ENCODE results near the gene AKTIP. TPM values are rescaled to one million over a fixed set of nuclear protein-coding genes. Genes with fewer than 3 reads are reported as not detected.
"Not testable (repeated sequence)": the region's sequence is repeated elsewhere in the genome, so short reads cannot be mapped to it uniquely, and the experiment has no call there.

Gene AKTIP
- total RNA-seq, 1 donor from 2014 or later, result 87.9 TPM

DNA sequence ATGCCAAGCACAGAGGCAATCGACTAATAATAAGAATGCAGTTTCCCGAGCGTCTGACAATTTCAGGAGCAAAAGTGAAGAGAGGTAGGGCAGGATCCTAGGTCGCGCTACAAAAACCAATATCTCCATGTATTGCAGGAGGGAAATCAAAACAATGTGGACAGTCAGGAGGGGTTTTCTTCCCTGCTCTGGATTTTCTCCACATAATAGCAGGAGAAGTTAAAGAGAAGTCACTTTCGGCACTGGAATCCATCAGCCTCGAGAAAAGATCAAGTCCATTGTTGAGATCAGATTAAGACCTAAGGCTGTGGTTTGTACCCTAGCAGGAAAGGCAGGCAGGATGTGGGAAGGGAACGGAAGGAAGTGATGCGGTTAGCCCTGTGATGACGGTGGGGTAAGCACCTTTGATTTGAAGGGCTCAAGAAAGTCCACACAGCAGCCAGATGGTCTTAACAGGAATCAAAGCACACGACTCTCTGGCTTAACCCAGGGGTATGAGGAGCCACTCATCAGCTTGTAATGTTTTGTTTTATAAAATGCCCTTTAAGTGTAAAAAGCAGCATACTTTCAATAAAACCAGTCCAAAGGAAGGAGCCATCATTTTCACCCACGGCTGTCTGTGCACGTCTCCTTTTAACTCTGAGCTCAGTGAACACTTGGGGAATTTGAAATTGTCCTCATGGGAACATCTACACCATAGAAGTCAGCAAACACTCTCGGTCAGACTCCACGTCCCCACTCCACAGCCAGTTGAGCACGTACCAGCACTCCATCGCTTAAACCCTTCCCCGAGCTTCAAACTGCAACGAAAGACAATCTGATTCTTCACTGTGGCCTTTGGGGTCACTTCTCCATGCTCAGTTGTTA, 15.8 kb upstream of the AKTIP start:
- DNase-seq (no peak), ATAC-seq (ENCODE audit: poor library complexity) (peak; percentile 46)
- intact Hi-C loops (cut with DNase I), result no loop called here

DNA sequence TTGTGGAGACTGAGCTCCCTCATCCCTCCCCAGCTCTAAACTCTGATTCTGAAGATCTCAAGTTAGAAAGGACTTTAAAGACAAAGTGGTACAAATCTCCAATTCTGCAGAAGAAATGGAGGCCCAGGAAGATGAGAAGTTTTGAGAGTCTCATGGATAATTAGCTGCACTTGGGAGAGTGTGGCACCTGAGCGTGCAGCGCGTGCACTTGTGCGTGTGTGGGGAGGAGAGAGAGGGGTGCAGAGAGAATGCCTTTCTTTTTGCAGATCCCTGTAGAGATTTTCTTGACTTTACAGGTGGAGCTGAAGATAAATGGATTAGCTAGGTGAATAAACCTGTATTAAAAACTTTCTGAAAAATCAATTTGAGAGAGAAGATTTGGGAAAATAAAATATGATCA, 14.8 kb upstream of the AKTIP start:
- ATAC-seq (ENCODE audit: poor library complexity) (no peak), DNase-seq (no peak)
- intact Hi-C loops (cut with DNase I), result no loop called here

DNA sequence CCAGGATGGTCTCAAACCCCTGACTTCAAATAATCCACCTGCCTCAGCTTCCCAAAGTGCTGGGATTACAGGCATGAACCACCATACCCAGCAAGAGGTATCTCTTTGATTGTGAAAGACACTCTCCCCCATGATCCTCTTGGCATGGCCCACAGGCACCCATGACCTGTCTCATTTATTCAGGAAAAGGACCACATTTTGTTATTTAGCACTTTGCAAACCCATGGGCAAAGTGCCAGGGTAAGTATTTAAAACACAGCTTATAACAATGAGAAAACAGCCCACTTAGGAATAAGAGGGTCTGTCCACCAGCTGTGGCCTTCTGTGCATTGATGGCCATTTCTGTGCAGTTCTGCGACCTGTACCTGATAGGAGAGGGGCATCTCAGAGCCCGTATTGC, 12.8 kb upstream of the AKTIP start:
- no peak for ATAC-seq (ENCODE audit: poor library complexity)
- DNase-seq, result no peak
- intact Hi-C loops (cut with DNase I), result no loop called here

DNA sequence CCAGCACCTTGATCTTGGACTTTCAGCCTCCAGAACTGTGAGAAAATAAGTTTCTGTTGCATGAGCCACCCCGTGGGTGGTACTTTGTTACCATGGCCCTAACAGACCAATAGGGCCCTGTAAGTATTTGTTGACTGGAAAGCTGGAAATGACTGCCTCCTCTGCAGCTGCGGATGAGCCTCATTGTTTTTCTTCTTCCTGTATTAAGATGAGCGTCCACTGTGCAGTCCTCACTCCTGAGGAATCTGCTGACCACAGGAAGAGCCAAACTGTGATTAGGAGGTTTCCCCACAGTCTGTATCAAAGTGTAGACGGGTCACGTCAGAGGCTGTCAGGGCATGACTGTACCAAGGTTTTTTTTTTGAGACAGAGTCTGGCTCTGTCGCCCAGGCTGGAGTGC, 12.2 kb upstream of the AKTIP start:
- intact Hi-C loops (cut with DNase I), result no loop called here
- DNase-seq (no peak), ATAC-seq (ENCODE audit: poor library complexity) (no peak)

DNA sequence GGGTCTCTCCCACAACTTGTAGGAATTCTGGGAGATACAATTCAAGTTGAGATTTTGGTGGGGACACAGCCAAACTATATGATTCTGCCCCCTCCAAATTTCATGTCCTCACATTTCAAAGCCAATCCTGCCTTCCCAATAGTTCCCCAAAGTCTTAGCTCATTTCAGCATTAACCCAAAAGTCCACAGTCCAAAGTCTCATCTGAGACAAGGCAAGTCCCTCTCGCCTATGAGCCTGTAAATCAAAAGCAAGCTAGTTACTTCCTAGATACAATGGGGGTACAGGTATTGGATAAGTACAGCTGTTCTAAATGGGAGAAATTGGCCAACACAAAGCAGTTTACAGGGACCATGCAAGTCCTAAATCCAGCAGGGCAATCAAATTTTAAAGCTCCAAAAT, 9.8 kb upstream of the AKTIP start:
- DNase-seq; intact Hi-C loops (cut with DNase I); ATAC-seq (ENCODE audit: poor library complexity): not testable (repeated sequence)

DNA sequence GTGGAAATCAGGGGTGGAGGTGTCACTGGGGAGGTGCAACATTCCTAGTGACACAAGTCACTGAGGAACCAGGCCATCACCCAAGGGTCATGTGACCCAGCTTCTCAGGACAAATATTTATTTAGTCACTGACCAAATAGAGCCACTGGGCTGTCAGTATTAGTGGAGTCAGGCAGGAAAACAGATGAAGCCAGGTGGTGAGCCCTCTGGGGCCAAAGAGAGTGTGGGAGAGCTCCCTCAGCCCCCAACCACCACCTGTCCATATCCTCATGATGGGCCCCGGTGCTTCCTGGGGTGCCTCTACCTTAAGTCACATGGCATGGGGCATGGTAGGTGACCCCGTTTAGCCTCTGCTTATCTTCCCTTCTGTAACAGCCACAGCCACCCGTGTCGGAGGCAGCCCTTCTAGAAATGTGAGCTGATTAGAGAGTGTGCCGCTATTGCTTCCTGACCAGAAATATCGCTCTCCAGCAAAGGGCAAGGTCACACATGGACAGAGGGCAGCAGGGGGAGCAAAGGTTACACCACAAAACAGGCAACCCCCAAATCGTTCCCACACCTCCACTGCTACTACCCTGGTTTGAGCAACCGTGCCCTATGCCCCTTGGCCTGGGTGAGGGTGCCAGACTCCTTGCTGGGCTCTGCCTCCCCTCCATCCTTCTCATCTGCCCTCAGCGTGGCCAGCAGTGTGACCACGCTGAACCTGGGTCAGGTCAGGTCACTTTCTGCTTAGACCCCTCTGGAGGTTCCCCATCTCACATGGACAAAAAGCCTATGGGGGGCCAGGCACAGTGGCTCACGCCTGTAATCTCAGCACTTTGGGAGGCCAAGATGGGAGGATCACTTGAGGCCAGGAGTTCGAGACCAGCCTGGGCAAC, 8.6 kb upstream of the AKTIP start:
- ATAC-seq (ENCODE audit: poor library complexity) (peak; percentile 40), DNase-seq (no peak)
- intact Hi-C loops (cut with DNase I), result no loop called here

DNA sequence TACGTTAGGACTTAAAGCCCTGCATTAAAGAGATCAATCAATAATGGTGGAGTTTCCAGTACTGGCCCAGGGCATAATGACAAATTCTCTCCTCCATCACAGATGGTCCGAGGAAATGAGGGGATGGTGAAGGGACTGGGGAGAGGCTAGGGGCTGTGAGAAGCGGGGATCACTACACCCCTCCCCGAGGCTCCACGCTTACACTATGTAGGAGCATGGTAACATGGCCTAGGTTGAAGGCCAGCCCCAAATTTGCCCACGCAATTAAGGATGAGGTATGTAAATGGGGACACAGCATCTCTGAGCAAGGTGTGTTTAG, 8.0 kb upstream of the AKTIP start:
- ATAC-seq (ENCODE audit: poor library complexity), result peak; percentile 5

DNA sequence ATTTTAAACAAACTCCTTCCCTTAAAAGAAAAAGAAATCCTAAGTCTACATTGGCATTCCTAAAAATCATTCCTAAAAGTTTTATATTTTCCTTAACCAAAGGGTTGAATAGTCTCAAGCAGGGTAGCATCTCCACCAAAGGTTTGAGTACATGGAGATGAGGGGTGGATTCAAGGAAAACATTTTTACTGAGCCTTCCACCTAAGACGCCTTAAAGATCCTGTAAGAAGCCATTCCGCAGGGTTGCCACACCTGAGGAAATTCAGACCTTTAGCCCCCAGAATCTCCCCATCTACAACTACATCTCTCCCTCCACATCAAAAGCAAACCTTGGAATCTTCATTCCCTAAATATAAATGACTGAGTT, 7.7 kb upstream of the AKTIP start:
- ATAC-seq (ENCODE audit: poor library complexity), result no peak
- intact Hi-C loops (cut with DNase I), result no loop called here
- no peak for DNase-seq

More for the DNA sequence above, 8.0 kb upstream of the AKTIP start:
- intact Hi-C loops (cut with DNase I), result no loop called here
- DNase-seq, result no peak

DNA sequence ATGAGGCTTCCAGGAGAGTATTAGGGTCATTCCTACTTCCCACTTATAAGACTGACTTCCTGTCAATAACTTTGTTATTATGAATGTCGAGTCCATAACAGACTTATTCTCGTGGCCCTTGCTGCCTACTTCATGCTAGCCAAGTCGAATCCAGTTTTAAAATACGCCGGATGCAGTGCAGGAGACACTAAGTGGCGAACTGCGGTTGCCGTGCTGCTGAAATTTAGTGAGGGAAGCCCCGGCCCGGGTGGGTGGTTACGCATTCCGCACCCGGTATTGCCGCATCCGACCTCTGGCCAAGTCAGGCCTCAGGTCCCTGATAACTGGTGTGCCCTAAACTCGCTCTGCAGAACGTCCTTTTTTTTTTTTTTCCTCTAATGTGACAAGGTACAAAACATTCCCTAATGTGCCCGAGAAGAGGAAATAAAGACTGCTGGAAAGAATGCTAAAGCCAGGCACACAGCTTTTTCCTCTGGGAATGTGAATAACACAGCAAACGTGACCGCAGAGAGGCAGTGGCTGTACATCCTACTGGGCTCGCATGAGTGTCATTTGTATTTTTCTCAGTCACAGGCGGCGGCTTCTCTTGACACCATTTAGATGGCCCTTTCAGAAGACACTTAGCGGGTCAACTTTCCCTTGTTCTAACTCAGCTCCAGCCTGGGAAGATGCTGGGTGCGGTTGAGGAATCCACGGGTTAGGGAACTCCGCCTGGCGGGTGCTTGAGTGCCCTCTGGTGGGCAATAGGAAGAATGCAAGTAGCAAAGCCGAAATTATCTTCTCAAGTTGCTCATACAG, 7.1 kb upstream of the AKTIP start:
- intact Hi-C loops (cut with DNase I), result no loop called here
- DNase-seq (peak; percentile 75), ATAC-seq (ENCODE audit: poor library complexity) (peak; percentile 85)

DNA sequence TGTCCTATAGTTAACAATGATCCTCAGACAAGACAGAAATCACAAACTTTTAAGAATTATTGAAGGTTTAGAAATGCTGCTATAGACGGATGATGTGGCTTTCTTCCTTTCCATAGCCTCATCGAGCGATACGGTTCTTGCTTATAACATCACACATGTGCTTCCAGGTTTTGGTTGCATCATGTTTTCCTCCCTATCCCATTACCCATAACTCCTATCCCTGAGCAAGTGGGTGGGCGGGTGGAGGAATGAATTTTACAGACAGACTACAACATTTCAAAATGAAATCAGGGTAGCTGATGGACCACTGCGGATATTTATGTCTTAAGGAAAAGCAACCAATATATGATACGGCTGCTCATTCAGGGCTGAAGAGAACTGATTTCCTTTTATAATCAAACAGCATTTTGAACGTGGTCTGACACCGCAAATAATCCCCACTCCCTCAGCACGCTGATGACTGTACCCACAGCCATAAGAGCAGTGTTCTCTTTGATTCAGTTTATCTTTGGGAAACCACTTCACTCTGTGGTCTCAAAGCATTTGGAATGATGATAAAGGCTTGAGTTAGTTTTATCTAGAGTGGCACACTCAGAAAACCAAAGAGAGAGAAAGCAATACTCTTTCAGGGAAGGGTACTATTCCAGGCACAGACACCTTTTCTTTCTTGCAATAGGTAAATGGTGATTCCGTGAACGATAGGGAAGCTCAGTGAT, 4.6 kb upstream of the AKTIP start:
- no peak for ATAC-seq (ENCODE audit: poor library complexity)
- no peak for DNase-seq
- intact Hi-C loops (cut with DNase I), result no loop called here

DNA sequence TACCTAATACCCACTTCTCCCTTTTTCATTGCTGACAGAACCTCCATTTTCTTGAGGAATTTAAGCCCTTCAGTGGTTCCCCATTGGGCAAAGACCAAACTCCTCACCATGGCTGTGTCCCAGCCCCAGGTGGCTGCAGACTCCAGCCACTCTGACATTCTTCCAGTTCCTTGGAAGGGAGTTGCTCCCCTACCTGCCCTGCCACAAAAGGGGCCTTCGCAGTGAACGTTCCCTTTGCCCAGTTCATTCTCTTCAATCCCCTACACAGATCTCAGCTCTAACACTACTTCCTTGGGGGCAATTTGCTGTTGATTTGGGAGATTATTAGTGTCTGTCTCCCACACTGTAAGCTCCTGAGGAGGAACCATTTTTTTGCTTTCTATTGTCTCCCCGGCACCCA, 3.2 kb upstream of the AKTIP start:
- no peak for DNase-seq
- intact Hi-C loops (cut with DNase I), result no loop called here
- ATAC-seq (ENCODE audit: poor library complexity), result no peak

DNA sequence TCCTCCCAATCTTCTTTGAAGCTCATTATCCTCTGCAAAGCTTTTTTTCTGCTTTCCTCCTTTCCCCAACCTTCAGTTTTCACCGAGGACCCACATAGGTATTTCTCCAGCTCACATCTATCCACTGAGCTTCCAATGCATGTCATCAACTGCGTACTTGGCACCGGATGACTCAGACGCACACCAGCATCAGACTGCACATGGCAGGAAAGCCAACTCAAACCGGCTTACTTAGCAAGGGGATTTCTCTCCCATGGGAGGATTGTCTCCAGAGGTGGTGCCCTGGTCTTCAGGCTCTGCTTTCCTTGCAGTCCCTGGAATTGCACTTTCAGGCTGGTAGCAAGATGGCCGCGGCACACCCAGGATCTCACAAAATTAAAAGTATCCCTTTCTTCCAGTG, 1.7 kb upstream of the AKTIP start:
- intact Hi-C loops (cut with DNase I), result no loop called here
- no peak for ATAC-seq (ENCODE audit: poor library complexity)
- no peak for DNase-seq

DNA sequence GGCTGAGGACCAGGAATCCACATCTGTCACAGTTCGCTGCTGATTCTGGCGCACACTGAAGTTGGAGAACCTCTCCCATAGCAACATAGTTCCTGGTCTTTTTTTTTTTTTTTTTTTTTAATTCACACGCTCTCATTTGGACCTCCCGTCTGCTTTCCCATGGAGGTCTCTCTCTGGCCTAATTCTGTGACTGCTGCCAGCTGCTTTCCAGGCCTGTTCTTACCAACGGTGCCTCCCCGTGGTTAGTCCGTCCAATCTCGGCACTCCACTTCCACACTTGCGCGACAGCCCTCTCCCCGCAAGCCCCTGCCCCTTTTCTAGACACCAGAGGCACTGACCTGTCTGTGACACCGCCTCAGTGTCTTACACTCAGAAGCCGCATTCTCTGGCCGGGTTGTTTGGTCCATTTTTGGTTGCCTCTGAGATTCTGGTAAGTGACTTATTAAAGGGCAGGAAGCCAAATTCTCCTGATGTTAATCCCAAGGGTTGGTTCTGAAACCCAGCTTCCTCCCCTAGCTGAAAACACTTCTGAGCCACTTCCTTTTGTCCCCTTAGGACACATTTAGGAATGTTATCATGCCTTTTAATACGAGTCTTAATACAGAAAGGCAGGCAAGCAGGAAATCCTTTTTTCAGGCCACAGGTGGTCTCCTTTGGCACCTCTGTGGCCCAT, 1.1 kb upstream of the AKTIP start:
- intact Hi-C loops (cut with DNase I), result no loop called here
- DNase-seq (peak; percentile 74), ATAC-seq (ENCODE audit: poor library complexity) (peak; percentile 7)

DNA sequence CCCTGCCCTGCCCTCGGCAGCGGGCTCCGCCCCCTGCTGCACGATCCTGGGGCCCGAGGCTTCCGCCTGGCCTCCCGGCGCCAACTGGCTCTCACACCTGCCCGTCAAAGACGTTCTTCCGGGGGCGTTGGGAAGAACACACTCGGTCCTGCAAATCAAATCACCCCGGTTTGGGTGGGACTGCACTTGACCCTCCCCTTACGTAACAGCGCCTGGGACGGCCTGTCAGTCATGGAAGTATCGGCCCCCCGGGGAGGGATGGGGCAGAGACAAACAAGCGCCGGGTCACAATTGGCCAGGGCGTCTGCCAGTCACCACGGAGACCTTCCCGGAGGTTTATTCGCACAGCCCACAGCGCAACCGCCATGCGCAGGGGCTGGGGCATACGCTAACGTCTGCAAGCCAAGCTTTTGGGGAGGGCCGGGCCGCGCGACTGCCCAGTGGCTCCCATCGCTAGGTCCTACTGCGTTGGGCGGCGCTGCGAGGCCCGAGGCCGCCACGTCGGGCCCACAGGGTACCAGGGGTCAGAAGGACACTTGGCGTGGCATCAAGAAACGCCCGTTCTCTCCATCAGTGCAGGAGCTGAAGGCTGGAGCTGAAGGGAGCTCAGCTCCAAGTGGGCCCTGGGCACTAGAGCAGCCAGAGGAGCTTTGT, 388 bp upstream of the AKTIP start:
- intact Hi-C loops (cut with DNase I), result no loop called here
- ATAC-seq (ENCODE audit: poor library complexity) (peak; percentile 91), DNase-seq (peak; percentile 100)

DNA sequence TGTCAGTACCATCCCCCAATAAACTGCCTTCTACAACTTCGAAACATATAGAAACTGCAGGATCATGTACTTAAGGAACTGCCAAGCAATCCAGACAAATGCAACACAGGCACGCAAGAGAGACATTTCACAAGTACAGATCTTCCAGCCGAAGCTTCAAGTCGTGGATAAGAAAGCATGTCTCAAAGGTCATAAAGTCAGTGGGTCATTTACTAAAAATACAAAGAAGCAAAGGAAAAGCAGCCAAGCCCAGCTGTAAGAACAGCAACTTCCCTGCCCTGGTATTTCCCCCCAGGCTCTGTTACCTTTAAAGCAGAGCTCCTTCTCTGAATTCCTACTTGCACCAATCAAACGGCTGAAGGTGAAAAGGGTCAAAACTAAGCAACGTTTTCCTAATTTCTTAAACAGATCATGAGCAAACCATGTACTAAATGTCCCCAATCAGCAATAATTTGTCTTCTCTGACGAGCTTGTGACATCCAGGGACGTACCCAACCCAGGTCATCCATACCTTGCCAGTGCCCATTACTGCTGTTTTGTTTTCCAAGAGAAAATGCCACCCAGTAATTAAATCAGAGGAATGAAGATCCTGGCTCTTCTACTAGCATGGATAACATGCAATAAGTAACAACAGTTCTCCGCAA, 1.7 kb downstream of the AKTIP start:
- intact Hi-C loops (cut with DNase I), result no loop called here
- DNase-seq, result no peak
- ATAC-seq (ENCODE audit: poor library complexity), result no peak

DNA sequence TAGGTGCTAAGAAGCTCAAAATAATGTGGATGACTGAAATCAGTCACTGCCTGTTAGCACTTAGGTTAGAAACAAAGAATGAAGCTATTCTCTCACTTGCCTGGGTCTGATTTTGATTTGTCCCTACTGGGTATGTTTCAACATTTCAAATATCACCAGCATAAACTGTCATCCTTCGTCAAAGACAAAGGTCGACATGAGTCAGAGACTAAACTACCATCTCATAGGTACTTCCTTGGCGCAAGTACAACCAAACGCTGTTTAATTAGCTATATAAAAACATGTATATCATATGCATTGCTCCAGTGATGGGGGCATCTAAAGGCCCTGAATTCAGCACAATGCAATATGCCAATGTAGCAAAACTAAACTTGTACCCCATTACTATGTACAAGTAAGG, 4.0 kb downstream of the AKTIP start:
- no peak for ATAC-seq (ENCODE audit: poor library complexity)
- DNase-seq, result no peak
- intact Hi-C loops (cut with DNase I), result no loop called here

DNA sequence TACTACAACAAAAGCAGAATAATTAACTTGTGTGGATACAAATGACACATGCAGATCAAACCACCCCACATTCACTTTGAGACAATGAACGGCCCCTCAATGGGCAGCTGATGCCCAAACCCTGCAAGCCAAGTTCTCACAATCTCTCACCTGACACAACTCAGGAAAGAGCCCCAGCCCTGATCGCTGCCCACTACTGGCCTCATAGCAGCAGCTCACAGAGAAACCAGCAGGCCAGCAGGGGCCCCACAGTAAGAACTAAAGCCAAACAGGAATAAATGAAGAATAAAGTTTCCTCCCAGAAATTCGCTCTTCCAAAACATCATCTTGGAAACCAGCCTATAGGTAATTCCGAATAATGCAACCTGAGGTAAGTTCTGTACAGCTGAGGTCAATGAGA, 7.7 kb downstream of the AKTIP start:
- no peak for DNase-seq
- ATAC-seq (ENCODE audit: poor library complexity), result no peak
- intact Hi-C loops (cut with DNase I), result no loop called here

All from Right ventricle myocardium superior (tissue), 1 donor.